Stimulated activated CD4-positive, alpha-beta T cell treated with anti-CD3 and anti-CD28 coated beads, Interleukin-1b, Interleukin-23, amount 100 ng/mL, for 48 hours (primary cell): ENCODE measurements around the gene GPSM1.
"Not testable (repeated sequence)": the region's sequence is repeated elsewhere in the genome, so short reads cannot be mapped to it uniquely, and the experiment has no call there.

Source experiments
- DNase-seq: peaks from one replicate; pipeline ENCODE4 v3.0.0-alpha.2; 2020

Gene GPSM1

DNA sequence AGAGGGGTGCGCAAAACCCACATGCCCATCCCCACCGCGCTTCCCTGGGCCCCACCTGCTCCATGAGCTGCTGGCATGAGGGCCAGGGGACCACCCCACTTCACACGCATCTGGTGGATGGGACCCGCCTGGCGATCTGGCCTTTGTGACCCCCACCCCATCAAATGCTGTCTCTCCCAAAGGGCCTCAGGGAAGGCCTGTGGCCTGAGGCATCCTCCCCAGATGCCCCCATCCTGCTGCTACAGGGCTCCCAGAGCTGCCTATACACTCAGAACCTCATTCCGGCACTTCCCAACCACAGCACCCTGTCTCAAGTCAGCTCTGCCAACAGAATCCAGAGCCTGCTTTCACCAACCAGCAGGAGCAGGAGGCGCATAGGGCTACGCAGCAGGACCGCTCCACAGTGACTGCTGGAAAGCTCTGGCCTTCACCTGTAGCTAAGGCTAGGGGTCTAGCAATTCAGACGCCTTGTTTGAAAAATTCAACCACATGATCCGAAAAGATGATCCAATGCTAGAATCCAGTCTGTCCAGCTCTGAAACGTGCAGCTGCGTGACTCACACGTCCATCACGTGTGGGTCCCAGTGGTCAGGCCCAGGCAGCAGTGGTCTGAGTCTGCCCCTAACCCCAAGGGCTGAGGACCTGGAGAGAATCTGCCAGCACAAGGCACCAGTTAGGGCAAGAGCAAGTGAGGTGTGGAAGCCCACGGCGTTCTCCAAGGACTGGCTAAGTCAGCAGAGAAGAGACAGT is 74.0 kb downstream of the GPSM1 start:
- no peak for DNase-seq

GRCh38 chr9:136402067-136402466 is 74.7 kb downstream of the GPSM1 start:
- DNase-seq: no peak

GRCh38 chr9:136403538-136403914 is 76.2 kb downstream of the GPSM1 start:
- peak; percentile 80 for DNase-seq

- peak; percentile 54 for DNase-seq
Measured at GRCh38 chr9:136403915-136404800, 76.8 kb downstream of the GPSM1 start.

- no peak for DNase-seq
Measured at GRCh38 chr9:136404801-136405136, 77.4 kb downstream of the GPSM1 start.

DNA sequence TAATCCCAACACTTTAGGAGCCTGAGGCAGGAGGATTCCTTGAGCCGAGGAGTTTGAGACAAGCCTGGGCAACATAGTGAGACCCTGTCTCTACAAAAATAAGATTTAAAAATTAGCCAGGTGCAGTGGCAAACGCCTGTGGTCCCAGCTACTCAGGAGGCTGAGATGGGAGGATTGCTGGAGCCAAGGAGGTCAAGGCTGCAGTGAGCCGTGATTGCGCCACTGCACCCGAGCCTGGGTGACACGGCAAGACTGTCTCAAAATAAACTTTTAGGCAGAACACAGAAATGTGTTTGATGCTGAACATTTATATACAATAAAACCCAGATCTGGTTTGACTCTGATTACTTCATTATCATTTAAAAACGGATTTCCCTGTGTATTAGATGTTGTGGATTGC is 78.1 kb downstream of the GPSM1 start:
- no peak for DNase-seq

GRCh38 chr9:136405904-136406303 is 78.6 kb downstream of the GPSM1 start:
- DNase-seq: not testable (repeated sequence)

DNA sequence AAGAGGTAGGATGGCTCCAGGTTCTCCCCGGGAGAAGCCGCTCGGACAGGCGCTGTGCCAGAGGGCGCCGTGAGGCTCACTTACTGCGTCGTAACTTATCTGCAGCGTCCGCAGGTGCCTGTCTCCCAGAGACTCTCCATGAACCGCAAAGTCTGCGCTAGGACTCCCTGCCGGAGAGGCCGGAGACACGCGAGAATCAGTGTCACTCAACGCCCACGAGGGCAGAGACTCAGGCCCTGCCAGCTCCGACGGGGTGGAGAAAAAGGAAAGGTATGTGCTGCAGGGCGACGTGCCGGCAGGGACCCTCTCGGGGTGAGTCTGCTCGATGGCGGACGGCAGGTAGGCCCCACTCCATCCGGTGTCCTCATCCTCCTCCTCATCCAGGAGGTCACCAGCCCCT is 79.7 kb downstream of the GPSM1 start:
- not testable (repeated sequence) for DNase-seq

DNA sequence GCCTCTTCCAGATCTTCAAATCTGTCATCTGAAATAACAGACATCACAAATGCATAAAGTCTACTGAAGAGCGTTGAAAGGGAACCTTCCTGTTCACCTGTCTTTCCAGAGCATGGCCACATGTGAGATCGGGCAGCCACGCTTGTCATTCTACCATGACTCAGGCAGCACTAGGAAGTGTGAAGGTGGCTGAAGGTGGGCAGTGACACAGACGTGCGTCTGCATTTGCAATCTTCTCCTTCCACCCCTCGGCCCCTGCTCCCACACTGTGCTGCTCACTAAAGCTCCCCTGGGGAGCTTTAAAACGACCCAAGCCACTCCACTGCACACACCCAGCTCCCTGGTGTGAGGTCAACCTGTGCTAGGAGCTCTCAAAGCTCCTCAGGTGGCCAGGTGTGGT is 80.6 kb downstream of the GPSM1 start:
- DNase-seq: no peak
